HL-60/S4 treated with phorbol 12-myristate 13-acetate at 8.2 ng/mL for 4 days and 3 days (cell line): ENCODE measurements around the gene ZNF98.

Experiments used
- in situ Hi-C: fragments of 300-500 bp; cut with MboI; formaldehyde crosslinking; loops from 2 replicates; pipeline ENCODE4 v1.15.0; 2022; ENCODE audit warnings: low sequenced_read_pairs

ZNF98 gene

DNA sequence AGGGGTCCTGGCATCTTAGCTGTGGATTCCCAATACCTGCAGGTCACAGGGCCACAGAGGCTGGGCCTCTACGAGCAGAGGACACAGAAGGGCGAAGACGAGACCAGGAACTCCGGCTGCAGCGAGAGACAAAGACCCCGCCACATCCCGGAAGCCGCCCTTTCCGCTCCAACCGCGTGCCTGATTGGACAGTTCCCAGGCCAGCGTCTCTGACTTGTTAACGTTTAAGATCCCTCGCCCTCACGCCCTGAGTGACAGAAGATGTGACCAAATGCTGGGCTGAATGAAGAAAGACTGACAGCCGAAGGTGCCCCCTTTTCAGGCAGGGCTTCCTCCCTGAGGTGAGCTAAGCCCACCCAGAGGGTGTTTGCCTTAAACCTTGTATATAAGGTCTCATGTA is at the start of gene ZNF98:
TSS of gene ZNF98 (minus strand) at position 136 of the 400 bp plus-strand sequence. CDS start at position 14, 122 bp downstream.
- in situ Hi-C loops = no loop called here

DNA sequence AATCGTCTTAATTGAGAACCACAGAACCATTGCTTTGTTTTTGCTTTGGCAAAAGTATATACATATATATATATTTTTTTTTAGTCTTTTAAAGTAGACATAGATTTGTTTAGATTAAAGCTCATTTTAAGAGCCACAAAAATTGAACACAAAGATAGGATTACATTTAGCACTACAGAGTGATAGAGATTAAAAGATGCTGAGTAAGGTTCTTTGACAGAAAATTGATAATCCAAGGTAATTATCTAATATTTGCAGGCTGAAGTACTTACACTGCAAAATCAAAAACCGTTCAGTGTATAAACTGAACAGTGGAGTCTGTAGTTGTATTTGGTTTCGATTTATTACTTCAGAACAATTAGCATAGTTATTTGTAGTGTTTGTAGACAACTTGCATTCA is 24.5 kb upstream of the ZNF98 start:
- in situ Hi-C loops = no loop called here

DNA sequence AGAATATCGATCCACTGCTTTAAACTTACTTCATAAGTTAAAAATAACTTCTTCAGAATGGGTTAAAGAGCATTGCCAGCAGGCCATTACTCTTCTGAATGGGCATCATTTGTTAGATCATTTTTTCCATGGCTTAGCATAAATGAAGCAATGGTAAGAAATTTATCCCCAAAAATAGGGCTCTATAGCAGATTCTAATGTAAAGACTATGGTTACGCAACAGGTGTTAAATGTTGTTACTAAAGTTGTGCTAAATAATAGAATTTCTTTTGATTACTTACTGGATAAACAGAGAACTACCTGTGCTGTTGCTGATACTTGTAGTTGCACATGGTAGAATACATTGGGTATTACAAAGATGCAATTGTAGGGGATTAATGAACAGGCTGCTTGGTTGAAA is 15.9 kb upstream of the ZNF98 start:
- in situ Hi-C loops = no loop called here

GRCh38 chr19:22427960-22428913 is 6.1 kb upstream of the ZNF98 start:
- in situ Hi-C loops = no loop called here

DNA sequence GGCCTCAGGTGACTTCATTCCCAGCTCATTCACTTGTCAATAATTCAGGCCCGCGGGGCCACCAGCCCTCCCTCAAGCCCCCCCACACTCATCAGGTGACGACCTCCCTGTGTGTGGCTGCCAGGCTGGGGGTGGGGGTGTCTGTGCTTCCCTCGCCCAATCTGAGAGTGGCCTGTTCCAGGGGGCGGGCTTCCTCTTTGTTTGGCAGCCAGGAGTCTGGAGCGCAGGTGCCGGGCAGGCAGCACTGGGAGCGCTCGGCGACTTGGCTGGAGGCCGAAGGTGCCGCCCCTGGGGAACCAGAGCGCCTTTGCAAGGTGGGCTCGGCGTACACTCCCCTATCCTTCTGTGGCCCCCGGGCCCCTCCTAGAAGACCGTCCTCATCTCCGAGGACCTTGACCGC is 5.4 kb upstream of the ZNF98 start:
- in situ Hi-C loops = no loop called here

- in situ Hi-C loops = no loop called here
Observed at GRCh38 chr19:22426901-22427300, 4.8 kb upstream of the ZNF98 start.

DNA sequence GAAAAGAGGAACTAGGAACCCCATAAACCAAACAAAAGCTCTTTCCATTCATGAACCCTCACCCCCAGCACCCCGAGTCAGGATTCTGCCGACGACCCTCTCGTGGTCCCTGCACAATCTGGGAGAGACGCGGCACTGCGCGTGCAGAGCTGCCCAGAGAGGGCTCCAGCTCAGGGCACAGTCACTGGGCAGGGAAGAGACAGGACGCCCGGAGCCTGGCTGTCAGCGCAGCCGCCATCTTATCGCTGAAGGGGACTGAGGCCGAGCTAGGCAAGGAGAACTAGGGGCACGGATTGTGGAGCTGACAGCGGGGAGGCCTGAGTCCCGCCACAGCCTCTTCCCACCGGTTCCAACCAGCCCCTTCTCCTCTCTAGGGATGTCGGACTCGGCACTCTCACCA is 349 bp downstream of the ZNF98 start:
- in situ Hi-C loops = no loop called here

DNA sequence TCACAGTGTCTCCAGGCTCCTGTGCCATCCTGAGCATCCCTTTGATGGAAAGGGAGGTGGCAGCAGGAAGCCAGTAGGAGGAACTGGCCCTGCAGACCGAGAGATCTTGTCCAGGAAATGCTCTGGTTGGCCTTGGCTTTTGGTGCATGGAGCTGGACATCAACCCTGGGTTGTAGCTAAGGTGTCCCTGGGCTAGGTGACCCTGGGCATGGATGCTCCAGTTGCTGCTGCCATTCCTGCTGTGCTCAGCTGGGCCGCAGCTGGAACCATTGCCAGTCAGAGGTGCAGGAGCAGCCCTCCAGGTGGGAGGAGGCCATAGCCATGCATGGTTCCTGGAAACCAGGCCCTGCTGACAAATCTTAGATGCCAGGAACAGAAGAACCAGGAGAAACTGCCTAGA is 67.5 kb downstream of the ZNF98 start:
- in situ Hi-C loops = no loop called here
